Mucosa of descending colon (tissue), 3 donors: ENCODE measurements around the gene CYGB. TPM values are rescaled to one million over a fixed set of nuclear protein-coding genes. Genes with fewer than 3 reads are reported as not detected.
A peak's percentile ranks its signal among the peaks of the same experiment; 100 is the strongest.

Source experiments
- ATAC-seq: fragments of 200-7000 bp; cut with Tn5 transposase; one replicate; pipeline ENCODE4 v1.9.1; 2020; ENCODE audit warnings: mild to moderate bottlenecking, moderate library complexity
- DNase-seq, 3 donors: peaks; one replicate each; pipeline ENCODE4 v3.0.0-alpha.2; 2020
- H3K36me3 ChIP-seq: fragments of 200-600 bp; one replicate; pipeline ENCODE4 v1.8.0; 2021; ENCODE audit warnings: low read depth, mild to moderate bottlenecking
- H3K4me1 ChIP-seq: fragments of 200-600 bp; one replicate; pipeline ENCODE4 v1.8.0; 2021; ENCODE audit warnings: low read depth, mild to moderate bottlenecking
- H3K4me3 ChIP-seq: fragments of 200-600 bp; one replicate; pipeline ENCODE4 v1.8.0; 2021; ENCODE audit warnings: mild to moderate bottlenecking
- H3K9me3 ChIP-seq: fragments of 200-600 bp; one replicate; pipeline ENCODE4 v1.8.0; 2021; ENCODE audit warnings: mild to moderate bottlenecking
- CTCF ChIP-seq: fragments of 200-600 bp; IDR thresholded peaks from one replicate; pipeline ENCODE4 v1.8.0; 2022; ENCODE audit warnings: antibody characterized with exemption, mild to moderate bottlenecking
- intact Hi-C, 2 donors: fragments of 100-400 bp; cut with DNase I in 1 of 2; cut with micrococcal nuclease in 1 of 2; formaldehyde crosslinking; loops; one replicate each; pipeline versions ENCODE4 v1.11.0 to v1.11.1; 2022; cut with DNase I, micrococcal nuclease
- total RNA-seq, 3 donors: library from RNA; stranded (reverse); fragmentation: NEBNext Ultra II Directional in 2 of 3; extraction: Animal tissue kit (Norgen Biotek cat#: 25700) in 2 of 3; gene quantifications; one replicate each; pipeline versions ENCODE4 v1.2.1 to v1.2.4, GENCODE V29; 2021 to 2023
- donor health status: DM: no; HTN: no; CAD: no; lungs with moderate emphysema.
- donor health status: DM: no; HTN: no; CAD: no.
- donor health status: DM: no; HTN: yes; CAD: no.

The CYGB gene
- total RNA-seq, 3 donors from 2014 or later: 10.6 to 24.0 (median 15.1) TPM

- DNase-seq (peak; percentile 94 to 95 (median 95)), ATAC-seq (peak; percentile 97)
- H3K9me3 ChIP-seq: no peaks in the 10 kb centered on the region
- H3K4me1 ChIP-seq: peaks cover 31% of the 10 kb centered on the region
- intact Hi-C loops: no loop called here
- peak overlapping the region; percentile 51 for H3K4me3 ChIP-seq
- H3K36me3 ChIP-seq: no peaks in the 10 kb centered on the region
- peak; percentile 12 for TF ChIP-seq CTCF
Observed at GRCh38 chr17:76557368-76558197, 20.1 kb upstream of the CYGB start.

- Histone ChIP-seq H3K9me3 (no peaks in the 10 kb centered on the region), H3K4me1 (peaks cover 31% of the 10 kb centered on the region), H3K36me3 (no peaks in the 10 kb centered on the region), H3K4me3 (peak overlapping the region; percentile 51)
- peak in 1 of 3 donors; percentile 67 for DNase-seq
- TF ChIP-seq CTCF: no peak
- intact Hi-C loops: no loop called here
- peak; percentile 56 for ATAC-seq
Observed at GRCh38 chr17:76556765-76557367, 19.4 kb upstream of the CYGB start.

- intact Hi-C loops: no loop called here
- H3K9me3 ChIP-seq: no peaks in the 10 kb centered on the region
- H3K4me1 ChIP-seq: peaks cover 16% of the 10 kb centered on the region
- H3K4me3 ChIP-seq: no peak overlapping the region
- ATAC-seq (no peak), DNase-seq (no peak)
- no peak for TF ChIP-seq CTCF
- no peaks in the 10 kb centered on the region for H3K36me3 ChIP-seq
Observed at GRCh38 chr17:76554131-76554530, 16.6 kb upstream of the CYGB start.

- Histone ChIP-seq H3K9me3 (no peaks in the 10 kb centered on the region), H3K36me3 (no peaks in the 10 kb centered on the region), H3K4me3 (no peak overlapping the region), H3K4me1 (peaks cover 8% of the 10 kb centered on the region)
- intact Hi-C loops: no loop called here
- no peak for DNase-seq
- TF ChIP-seq CTCF: no peak
- no peak for ATAC-seq
Observed at GRCh38 chr17:76553178-76553908, 15.8 kb upstream of the CYGB start.

- H3K36me3 ChIP-seq: peaks cover 4% of the 10 kb centered on the region
- intact Hi-C loops: no loop called here
- no peak for TF ChIP-seq CTCF
- no peak for DNase-seq
- ATAC-seq: no peak
- H3K4me3 ChIP-seq: no peak overlapping the region
- H3K4me1 ChIP-seq: peaks cover 4% of the 10 kb centered on the region
- H3K9me3 ChIP-seq: no peaks in the 10 kb centered on the region
Observed at GRCh38 chr17:76551685-76552084, 14.2 kb upstream of the CYGB start.
